ENCODE data around the gene ATP6V0E2.

ATP6V0E2 gene

GRCh38 chr7:149864023-149864422 lies 9.7 kb upstream of the ATP6V0E2 start:
- no peak for DNase-seq

- no peak for DNase-seq
Measured at GRCh38 chr7:149864751-149865150, 9.0 kb upstream of the ATP6V0E2 start.

GRCh38 chr7:149865437-149865836 lies 8.3 kb upstream of the ATP6V0E2 start:
- DNase-seq = no peak

GRCh38 chr7:149866139-149866778 lies 7.5 kb upstream of the ATP6V0E2 start:
- DNase-seq = no peak

- no peak for DNase-seq
Measured at GRCh38 chr7:149866779-149867447, 6.9 kb upstream of the ATP6V0E2 start.

GRCh38 chr7:149867762-149868622 lies 5.8 kb upstream of the ATP6V0E2 start:
- DNase-seq = no peak

GRCh38 chr7:149868623-149869290 lies 5.0 kb upstream of the ATP6V0E2 start:
- DNase-seq = no peak

- DNase-seq = no peak
Measured at GRCh38 chr7:149869291-149869650, 4.5 kb upstream of the ATP6V0E2 start.

- DNase-seq = no peak
Measured at GRCh38 chr7:149869867-149870266, 3.9 kb upstream of the ATP6V0E2 start.

GRCh38 chr7:149870274-149870673 lies 3.5 kb upstream of the ATP6V0E2 start:
- no peak for DNase-seq

GRCh38 chr7:149870701-149871483 lies 2.9 kb upstream of the ATP6V0E2 start:
- no peak for DNase-seq

GRCh38 chr7:149871576-149871975 lies 2.2 kb upstream of the ATP6V0E2 start:
- no peak for DNase-seq

- DNase-seq = peak; percentile 60
Measured at GRCh38 chr7:149872419-149873073, 1.2 kb upstream of the ATP6V0E2 start.

- peak; percentile 49 for DNase-seq
Measured at GRCh38 chr7:149873970-149874643, 338 bp downstream of the ATP6V0E2 start.

- DNase-seq = no peak
Measured at GRCh38 chr7:149874644-149875028, 867 bp downstream of the ATP6V0E2 start.

- no peak for DNase-seq
Measured at GRCh38 chr7:149875396-149875795, 1.6 kb downstream of the ATP6V0E2 start.

- no peak for DNase-seq
Measured at GRCh38 chr7:149877890-149878522, 4.2 kb downstream of the ATP6V0E2 start.

GRCh38 chr7:149878523-149878921 lies 4.8 kb downstream of the ATP6V0E2 start:
- no peak for DNase-seq

- no peak for DNase-seq
Measured at GRCh38 chr7:149879271-149879743, 5.5 kb downstream of the ATP6V0E2 start.

GRCh38 chr7:149879766-149880637 lies 6.2 kb downstream of the ATP6V0E2 start:
- DNase-seq = peak; percentile 54

All from NCI-H345 (cell line).